ENCODE results near the gene CIAO2A.
"Not testable (repeated sequence)": the region's sequence is repeated elsewhere in the genome, so short reads cannot be mapped to it uniquely, and the experiment has no call there.

The CIAO2A gene

DNA sequence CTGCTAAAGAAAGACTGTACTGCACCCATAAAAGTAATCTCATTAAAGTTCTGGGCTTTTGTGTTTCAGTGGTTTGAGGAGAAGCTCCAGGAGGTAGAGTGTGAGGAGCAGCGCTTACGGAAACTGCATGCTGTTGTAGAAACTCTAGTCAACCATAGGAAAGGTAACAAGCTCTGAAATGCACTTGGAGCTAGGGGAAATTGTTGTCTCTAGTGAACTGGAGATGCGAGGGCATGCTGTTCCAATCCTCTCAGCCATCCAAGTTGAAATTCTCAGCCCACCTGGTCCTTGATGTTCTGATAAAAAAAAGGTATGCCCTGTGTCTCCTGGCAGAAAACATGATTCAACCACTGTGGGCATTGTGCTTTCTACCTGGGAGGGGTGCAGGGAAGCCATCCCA, 36.5 kb upstream of the CIAO2A start:
- Histone ChIP-seq H3K27me3 (ENCODE audit: control insufficient read depth, insufficient read depth, low read length) (no peaks in the 10 kb centered on the region), H3K4me3 (ENCODE audit: low read depth, low read length) (no peak overlapping the region), H3K9ac (ENCODE audit: low read depth, low read length) (no peak overlapping the region), H3K27ac (ENCODE audit: low read depth, low read length) (no peak overlapping the region), H3K4me1 (ENCODE audit: control insufficient read depth, insufficient read depth, low read length) (no peaks in the 10 kb centered on the region), H3K9me3 (ENCODE audit: control insufficient read depth, insufficient read depth, low read length) (no peaks in the 10 kb centered on the region), H3K36me3 (ENCODE audit: control insufficient read depth, insufficient read depth, low read length) (peaks cover 74% of the 10 kb centered on the region)

- no peak overlapping the region for H3K27ac ChIP-seq (ENCODE audit: low read depth, low read length)
- no peaks in the 10 kb centered on the region for H3K9me3 ChIP-seq (ENCODE audit: control insufficient read depth, insufficient read depth, low read length)
- peaks cover 73% of the 10 kb centered on the region for H3K36me3 ChIP-seq (ENCODE audit: control insufficient read depth, insufficient read depth, low read length)
- no peak overlapping the region for H3K9ac ChIP-seq (ENCODE audit: low read depth, low read length)
- no peaks in the 10 kb centered on the region for H3K4me1 ChIP-seq (ENCODE audit: control insufficient read depth, insufficient read depth, low read length)
- H3K4me3 ChIP-seq (ENCODE audit: low read depth, low read length), result no peak overlapping the region
- H3K27me3 ChIP-seq (ENCODE audit: control insufficient read depth, insufficient read depth, low read length), result no peaks in the 10 kb centered on the region
Measured at GRCh38 chr15:64127521-64128270, 34.1 kb upstream of the CIAO2A start.

DNA sequence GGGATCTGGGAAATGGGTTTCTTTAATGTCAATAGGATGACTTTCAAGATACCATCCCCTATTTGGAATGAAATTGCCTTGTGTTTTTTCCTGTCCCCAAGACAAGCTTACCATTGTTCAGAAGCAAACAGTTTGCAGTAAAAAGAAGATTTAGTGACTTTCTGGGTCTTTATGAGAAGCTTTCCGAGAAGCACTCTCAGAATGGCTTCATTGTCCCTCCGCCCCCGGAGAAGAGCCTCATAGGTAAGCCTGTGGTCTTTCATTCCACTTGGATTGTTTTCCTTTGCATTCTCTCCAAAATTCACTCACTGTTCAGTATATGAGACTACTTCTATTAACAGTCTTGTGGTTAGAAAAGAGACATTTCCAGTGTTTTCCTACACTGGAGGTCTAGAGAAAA, 32.3 kb upstream of the CIAO2A start:
- Histone ChIP-seq H3K36me3 (ENCODE audit: control insufficient read depth, insufficient read depth, low read length) (peaks cover 71% of the 10 kb centered on the region), H3K27me3 (ENCODE audit: control insufficient read depth, insufficient read depth, low read length) (no peaks in the 10 kb centered on the region), H3K9me3 (ENCODE audit: control insufficient read depth, insufficient read depth, low read length) (no peaks in the 10 kb centered on the region)

DNA sequence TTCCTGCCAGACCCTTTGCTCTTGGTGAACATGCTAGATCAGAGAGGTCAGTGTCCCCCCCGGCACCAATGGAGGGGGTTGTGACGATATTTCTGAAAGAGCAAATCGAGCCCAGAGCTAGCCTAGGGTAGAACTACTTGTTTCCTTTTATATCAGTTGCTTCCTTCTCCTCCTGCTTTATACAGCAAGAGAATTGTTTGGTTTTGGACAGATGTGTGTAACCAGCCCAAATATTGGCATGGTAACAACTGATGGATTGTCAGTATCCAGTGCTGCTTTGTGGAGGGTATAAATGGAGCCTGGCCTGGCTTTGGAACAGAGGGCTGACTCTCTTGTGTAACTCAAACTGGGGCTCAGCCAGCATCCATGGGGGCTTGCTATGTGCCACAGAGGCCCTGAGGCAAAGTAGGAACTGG, 29.3 kb upstream of the CIAO2A start:
- Histone ChIP-seq H3K4me1 (ENCODE audit: control insufficient read depth, insufficient read depth, low read length) (no peaks in the 10 kb centered on the region), H3K9ac (ENCODE audit: low read depth, low read length) (no peak overlapping the region), H3K9me3 (ENCODE audit: control insufficient read depth, insufficient read depth, low read length) (no peaks in the 10 kb centered on the region), H3K27ac (ENCODE audit: low read depth, low read length) (no peak overlapping the region), H3K36me3 (ENCODE audit: control insufficient read depth, insufficient read depth, low read length) (peaks cover 68% of the 10 kb centered on the region), H3K4me3 (ENCODE audit: low read depth, low read length) (no peak overlapping the region), H3K27me3 (ENCODE audit: control insufficient read depth, insufficient read depth, low read length) (no peaks in the 10 kb centered on the region)

More for the DNA sequence above, 32.3 kb upstream of the CIAO2A start:
- H3K4me1 ChIP-seq (ENCODE audit: control insufficient read depth, insufficient read depth, low read length), result no peaks in the 10 kb centered on the region
- no peak overlapping the region for H3K27ac ChIP-seq (ENCODE audit: low read depth, low read length)
- no peak overlapping the region for H3K4me3 ChIP-seq (ENCODE audit: low read depth, low read length)
- H3K9ac ChIP-seq (ENCODE audit: low read depth, low read length), result no peak overlapping the region

DNA sequence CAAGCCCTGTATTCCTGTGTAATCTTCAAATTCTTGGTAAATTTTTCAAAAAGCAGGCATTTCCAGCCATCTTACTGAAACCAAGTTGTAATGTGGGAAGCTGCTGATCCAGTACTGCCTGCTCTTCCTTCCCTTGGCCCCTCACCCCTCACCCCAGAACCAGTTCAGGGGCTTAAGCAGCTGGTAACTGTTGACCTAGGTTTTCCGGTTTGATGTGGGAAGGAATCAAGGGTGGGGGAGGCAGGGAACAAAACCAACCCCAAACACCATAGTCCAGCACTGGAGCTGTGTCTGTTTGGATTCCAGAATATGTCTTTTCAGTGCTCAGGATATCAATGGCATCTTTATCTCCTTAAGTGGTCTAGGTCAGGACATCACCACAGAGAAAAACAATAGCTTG, 28.8 kb upstream of the CIAO2A start:
- no peaks in the 10 kb centered on the region for H3K4me1 ChIP-seq (ENCODE audit: control insufficient read depth, insufficient read depth, low read length)
- H3K4me3 ChIP-seq (ENCODE audit: low read depth, low read length), result no peak overlapping the region
- no peaks in the 10 kb centered on the region for H3K9me3 ChIP-seq (ENCODE audit: control insufficient read depth, insufficient read depth, low read length)
- H3K27me3 ChIP-seq (ENCODE audit: control insufficient read depth, insufficient read depth, low read length), result no peaks in the 10 kb centered on the region
- peaks cover 66% of the 10 kb centered on the region for H3K36me3 ChIP-seq (ENCODE audit: control insufficient read depth, insufficient read depth, low read length)
- H3K27ac ChIP-seq (ENCODE audit: low read depth, low read length), result no peak overlapping the region
- no peak overlapping the region for H3K9ac ChIP-seq (ENCODE audit: low read depth, low read length)

- Histone ChIP-seq H3K27ac (ENCODE audit: low read depth, low read length) (no peak overlapping the region), H3K9me3 (ENCODE audit: control insufficient read depth, insufficient read depth, low read length) (no peaks in the 10 kb centered on the region), H3K27me3 (ENCODE audit: control insufficient read depth, insufficient read depth, low read length) (no peaks in the 10 kb centered on the region), H3K4me1 (ENCODE audit: control insufficient read depth, insufficient read depth, low read length) (no peaks in the 10 kb centered on the region), H3K4me3 (ENCODE audit: low read depth, low read length) (no peak overlapping the region), H3K36me3 (ENCODE audit: control insufficient read depth, insufficient read depth, low read length) (peaks cover 58% of the 10 kb centered on the region), H3K9ac (ENCODE audit: low read depth, low read length) (no peak overlapping the region)
Measured at GRCh38 chr15:64121614-64122013, 28.0 kb upstream of the CIAO2A start.

DNA sequence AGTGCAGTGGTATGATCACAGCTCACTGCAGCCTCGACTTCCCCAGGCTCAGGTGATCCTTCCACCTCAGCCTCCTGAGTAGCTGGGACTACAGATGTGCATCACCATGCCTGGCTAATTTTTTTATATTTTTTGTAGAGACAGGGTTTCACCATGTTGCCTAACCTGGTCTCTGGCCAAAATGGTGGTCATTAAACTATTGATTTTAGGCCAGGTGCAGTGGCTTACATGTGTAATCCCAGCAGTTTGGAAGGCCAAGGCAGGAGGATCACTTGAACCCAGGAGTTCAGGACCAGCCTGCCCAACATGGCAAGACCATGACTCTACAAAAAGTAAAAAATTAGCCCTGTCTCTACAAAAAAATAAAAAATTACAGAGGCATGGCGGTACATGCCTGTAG, 26.7 kb upstream of the CIAO2A start:
- peaks cover 63% of the 10 kb centered on the region for H3K36me3 ChIP-seq (ENCODE audit: control insufficient read depth, insufficient read depth, low read length)
- H3K27ac ChIP-seq (ENCODE audit: low read depth, low read length); H3K27me3 ChIP-seq (ENCODE audit: control insufficient read depth, insufficient read depth, low read length); H3K4me1 ChIP-seq (ENCODE audit: control insufficient read depth, insufficient read depth, low read length); H3K9ac ChIP-seq (ENCODE audit: low read depth, low read length); H3K4me3 ChIP-seq (ENCODE audit: low read depth, low read length); H3K9me3 ChIP-seq (ENCODE audit: control insufficient read depth, insufficient read depth, low read length): not testable (repeated sequence)

GRCh38 chr15:64117759-64118487, 24.3 kb upstream of the CIAO2A start:
- H3K27ac ChIP-seq (ENCODE audit: low read depth, low read length), result no peak overlapping the region
- H3K4me1 ChIP-seq (ENCODE audit: control insufficient read depth, insufficient read depth, low read length), result no peaks in the 10 kb centered on the region
- H3K9me3 ChIP-seq (ENCODE audit: control insufficient read depth, insufficient read depth, low read length), result no peaks in the 10 kb centered on the region
- H3K9ac ChIP-seq (ENCODE audit: low read depth, low read length), result no peak overlapping the region
- peaks cover 63% of the 10 kb centered on the region for H3K36me3 ChIP-seq (ENCODE audit: control insufficient read depth, insufficient read depth, low read length)
- H3K4me3 ChIP-seq (ENCODE audit: low read depth, low read length), result no peak overlapping the region
- H3K27me3 ChIP-seq (ENCODE audit: control insufficient read depth, insufficient read depth, low read length), result no peaks in the 10 kb centered on the region

DNA sequence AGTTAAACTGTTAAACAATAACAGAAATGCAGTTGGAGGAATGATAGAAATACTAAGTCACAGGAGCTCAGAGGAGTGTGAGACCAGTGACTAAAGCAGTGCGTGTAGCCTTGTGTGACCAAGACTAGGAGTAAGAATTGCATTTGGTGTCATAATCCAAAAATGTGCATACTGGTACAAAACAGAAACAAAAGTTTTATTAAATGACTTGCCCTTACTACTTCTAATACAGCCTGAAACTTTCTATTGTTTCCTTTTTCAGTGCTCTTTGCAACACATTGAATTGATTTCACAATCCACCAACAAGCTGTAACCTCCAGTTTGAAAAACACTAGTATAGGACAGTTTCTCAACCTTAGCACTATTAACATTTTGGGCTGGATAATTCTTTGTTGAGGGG, 19.3 kb upstream of the CIAO2A start:
- H3K9me3 ChIP-seq (ENCODE audit: control insufficient read depth, insufficient read depth, low read length), result no peaks in the 10 kb centered on the region
- no peak overlapping the region for H3K4me3 ChIP-seq (ENCODE audit: low read depth, low read length)
- H3K36me3 ChIP-seq (ENCODE audit: control insufficient read depth, insufficient read depth, low read length), result peaks cover 28% of the 10 kb centered on the region
- H3K4me1 ChIP-seq (ENCODE audit: control insufficient read depth, insufficient read depth, low read length), result peaks cover 10% of the 10 kb centered on the region; the same call in 1 of the 2 replicates
- no peak overlapping the region for H3K9ac ChIP-seq (ENCODE audit: low read depth, low read length)
- no peaks in the 10 kb centered on the region for H3K27me3 ChIP-seq (ENCODE audit: control insufficient read depth, insufficient read depth, low read length)
- no peak overlapping the region for H3K27ac ChIP-seq (ENCODE audit: low read depth, low read length)

- Histone ChIP-seq H3K4me3 (ENCODE audit: low read depth, low read length) (no peak overlapping the region), H3K36me3 (ENCODE audit: control insufficient read depth, insufficient read depth, low read length) (peaks cover 26% of the 10 kb centered on the region), H3K27ac (ENCODE audit: low read depth, low read length) (no peak overlapping the region), H3K4me1 (ENCODE audit: control insufficient read depth, insufficient read depth, low read length) (peaks cover 10% of the 10 kb centered on the region; the same call in 1 of the 2 replicates), H3K9ac (ENCODE audit: low read depth, low read length) (no peak overlapping the region), H3K9me3 (ENCODE audit: control insufficient read depth, insufficient read depth, low read length) (no peaks in the 10 kb centered on the region), H3K27me3 (ENCODE audit: control insufficient read depth, insufficient read depth, low read length) (no peaks in the 10 kb centered on the region)
Measured at GRCh38 chr15:64112073-64112772, 18.6 kb upstream of the CIAO2A start.

DNA sequence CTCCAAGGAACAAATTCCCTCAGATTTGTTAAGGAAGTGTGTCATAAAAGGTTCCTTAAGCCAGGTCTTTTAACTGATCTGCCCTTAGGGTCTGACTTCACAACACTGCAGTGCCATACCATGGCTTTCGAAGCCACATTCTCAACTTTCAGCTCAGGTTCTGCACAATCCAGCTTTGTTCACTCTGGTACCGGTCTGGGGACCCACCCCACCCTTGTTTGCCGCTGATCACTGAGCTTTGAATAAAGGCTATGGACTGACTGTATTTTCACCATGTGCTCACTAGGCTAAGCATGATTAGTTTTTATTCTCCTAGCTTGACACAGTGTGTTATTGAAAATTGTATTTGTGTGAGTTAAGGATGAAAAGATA, 18.0 kb upstream of the CIAO2A start:
- Histone ChIP-seq H3K9ac (ENCODE audit: low read depth, low read length) (no peak overlapping the region), H3K27ac (ENCODE audit: low read depth, low read length) (no peak overlapping the region), H3K9me3 (ENCODE audit: control insufficient read depth, insufficient read depth, low read length) (no peaks in the 10 kb centered on the region), H3K4me3 (ENCODE audit: low read depth, low read length) (no peak overlapping the region), H3K36me3 (ENCODE audit: control insufficient read depth, insufficient read depth, low read length) (peaks cover 26% of the 10 kb centered on the region), H3K4me1 (ENCODE audit: control insufficient read depth, insufficient read depth, low read length) (peaks cover 10% of the 10 kb centered on the region; the same call in 1 of the 2 replicates), H3K27me3 (ENCODE audit: control insufficient read depth, insufficient read depth, low read length) (no peaks in the 10 kb centered on the region)
